Thymus (tissue), 11 donors: ENCODE measurements around the gene PAPLN. TPM values are rescaled to one million over a fixed set of nuclear protein-coding genes. Genes with fewer than 3 reads are reported as not detected.

Source experiments
- DNase-seq, 9 donors: peaks; one replicate each; pipeline ENCODE4 v3.0.0-alpha.2; 2013; ENCODE audit warnings: low spot score in 9 of 9, low read depth in 6 of 9, missing footprints in 1 of 9
- H3K27ac ChIP-seq, 2 donors: one replicate each; pipeline ENCODE4 v1.5.1; 2013; ENCODE audit warnings: control low read depth in 1 of 2, low read depth in 1 of 2, low read length in 1 of 2, mild to moderate bottlenecking in 1 of 2, moderate library complexity in 1 of 2
- H3K27me3 ChIP-seq, 2 donors: one replicate each; pipeline ENCODE4 v1.5.1; 2013; ENCODE audit warnings: low read length in 1 of 2; ENCODE audit not compliant: control insufficient read depth in 2 of 2, insufficient read depth in 1 of 2
- H3K36me3 ChIP-seq, 2 donors: one replicate each; pipeline ENCODE4 v1.5.1; 2013; ENCODE audit warnings: low read length in 1 of 2, mild to moderate bottlenecking in 1 of 2, moderate library complexity in 1 of 2; ENCODE audit not compliant: control insufficient read depth in 2 of 2, insufficient read depth in 2 of 2
- H3K4me1 ChIP-seq, 2 donors: one replicate each; pipeline ENCODE4 v1.5.1; 2013; ENCODE audit warnings: low read length in 2 of 2; ENCODE audit not compliant: control insufficient read depth in 2 of 2, insufficient read depth in 2 of 2
- H3K4me3 ChIP-seq, 2 donors: one replicate each; pipeline ENCODE4 v1.5.1; 2013; ENCODE audit warnings: low read length in 2 of 2, control low read depth in 1 of 2, mild to moderate bottlenecking in 1 of 2
- H3K9me3 ChIP-seq, 2 donors: one replicate each; pipeline ENCODE4 v1.5.1; 2013; ENCODE audit warnings: low read length in 1 of 2, mild to moderate bottlenecking in 1 of 2; ENCODE audit not compliant: control insufficient read depth in 2 of 2, insufficient read depth in 1 of 2
- WGBS: extraction: QIAGEN DNeasy Blood & Tissue Kit; methylation state at CpG from one replicate; pipeline ENCODE4 v1.1.7; 2013; 5-methylcytosine and 5-hydroxymethylcytosine counted together
- polyA plus RNA-seq: library from polyadenylated mRNA; stranded (reverse); fragments of 200-250 nt; gene quantifications from one replicate; pipeline ENCODE4 v1.2.3, GENCODE V29; 2013
- total RNA-seq: library from RNA; stranded (reverse); fragments of 120-200 nt; gene quantifications from one replicate; pipeline ENCODE4 v1.2.4, GENCODE V29; 2013
- donor health status: healthy.

The PAPLN gene
- total and polyA plus RNA-seq, 2 donors = 8.7 to 20.0 TPM

DNA sequence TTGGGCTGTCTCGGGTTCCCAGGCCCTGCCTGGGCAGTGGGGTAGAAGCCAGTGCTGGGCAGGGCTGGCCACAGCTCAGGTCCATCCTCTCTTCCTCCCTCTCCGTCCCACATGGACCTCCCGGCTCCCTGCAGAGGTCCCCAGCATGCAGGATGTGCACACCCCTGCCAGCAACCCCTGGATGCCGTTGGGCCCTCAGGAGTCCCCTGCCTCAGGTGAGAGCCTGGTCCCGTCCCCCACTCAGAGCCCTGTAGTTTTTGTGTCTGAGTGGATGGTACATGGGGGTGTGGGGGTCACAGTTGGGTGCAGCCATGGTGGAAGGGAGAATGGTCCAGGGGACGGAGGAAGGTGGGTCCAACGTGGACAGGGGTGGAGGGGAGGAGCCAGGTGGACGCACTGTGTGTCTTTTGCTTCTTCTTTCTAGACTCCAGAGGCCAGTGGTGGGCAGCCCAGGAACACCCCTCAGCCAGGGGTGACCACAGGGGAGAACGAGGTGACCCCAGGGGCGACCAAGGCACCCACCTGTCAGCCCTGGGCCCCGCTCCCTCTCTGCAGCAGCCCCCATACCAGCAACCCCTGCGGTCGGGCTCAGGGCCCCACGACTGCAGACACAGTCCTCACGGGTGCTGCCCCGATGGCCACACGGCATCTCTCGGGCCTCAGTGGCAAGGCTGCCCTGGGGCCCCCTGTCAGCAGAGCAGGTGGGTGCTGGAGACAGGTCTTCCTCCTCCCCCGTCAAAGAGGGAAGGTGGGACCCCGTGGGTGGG is 21.7 kb downstream of the PAPLN start:
- Histone ChIP-seq H3K4me3 (no peak overlapping the region), H3K4me1 (no peaks in the 10 kb centered on the region), H3K9me3 (no peaks in the 10 kb centered on the region), H3K36me3 (no peaks in the 10 kb centered on the region), H3K27me3 (no peaks in the 10 kb centered on the region), H3K27ac (no peak overlapping the region)
- DNase-seq = no peak
- 95% methylated on average over 20 of the region's 20 CpGs for WGBS

DNA sequence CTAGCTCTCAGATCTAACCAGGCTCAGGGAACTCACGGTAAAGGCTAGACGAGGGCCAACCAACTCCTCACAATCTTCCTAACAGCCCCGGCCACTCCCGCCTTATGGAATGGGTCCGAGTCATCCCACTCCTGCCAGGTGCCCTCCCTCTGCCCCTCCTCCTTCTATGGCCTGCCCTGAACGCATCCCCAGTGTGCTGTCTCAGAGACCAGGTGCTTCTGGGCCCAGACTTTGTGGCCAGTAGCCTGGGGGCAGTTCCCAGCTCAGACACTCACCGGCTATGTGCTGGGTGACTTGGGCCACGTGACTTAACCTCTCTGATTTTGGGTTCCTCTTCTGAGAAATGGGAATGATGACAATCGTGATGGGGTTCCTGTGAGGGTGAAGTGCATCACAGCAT is 22.5 kb downstream of the PAPLN start:
- 97% methylated on average over 9 of the region's 9 CpGs for WGBS
- H3K36me3 ChIP-seq = no peaks in the 10 kb centered on the region

DNA sequence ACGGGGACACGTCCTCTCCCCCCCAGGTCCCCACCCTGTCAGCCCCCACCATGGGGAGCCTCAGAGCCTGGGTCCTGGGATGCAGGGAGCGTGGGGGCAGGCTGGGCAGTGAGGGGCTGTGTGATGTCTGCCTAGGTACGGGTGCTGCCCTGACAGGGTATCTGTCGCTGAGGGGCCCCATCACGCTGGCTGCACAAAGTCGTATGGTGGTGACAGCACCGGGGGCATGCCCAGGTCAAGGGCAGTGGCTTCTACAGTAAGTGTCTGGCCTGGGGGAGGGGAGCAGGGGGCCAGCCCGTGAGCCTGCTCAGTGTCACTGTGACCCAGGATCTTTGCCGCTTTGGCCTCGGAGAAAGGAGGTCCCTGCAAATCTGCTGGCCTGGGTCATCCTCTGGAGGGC is 23.3 kb downstream of the PAPLN start:
- no peak overlapping the region for H3K4me3 ChIP-seq
- H3K27me3 ChIP-seq = no peaks in the 10 kb centered on the region
- 95% methylated on average over 11 of the region's 11 CpGs for WGBS
- no peak for DNase-seq
- H3K9me3 ChIP-seq = no peaks in the 10 kb centered on the region
- no peaks in the 10 kb centered on the region for H3K4me1 ChIP-seq
- H3K36me3 ChIP-seq = no peaks in the 10 kb centered on the region
- H3K27ac ChIP-seq = no peak overlapping the region

More for the DNA sequence above, 22.5 kb downstream of the PAPLN start:
- DNase-seq = no peak
- Histone ChIP-seq H3K4me1 (no peaks in the 10 kb centered on the region), H3K27me3 (no peaks in the 10 kb centered on the region), H3K4me3 (no peak overlapping the region), H3K9me3 (no peaks in the 10 kb centered on the region), H3K27ac (no peak overlapping the region)

DNA sequence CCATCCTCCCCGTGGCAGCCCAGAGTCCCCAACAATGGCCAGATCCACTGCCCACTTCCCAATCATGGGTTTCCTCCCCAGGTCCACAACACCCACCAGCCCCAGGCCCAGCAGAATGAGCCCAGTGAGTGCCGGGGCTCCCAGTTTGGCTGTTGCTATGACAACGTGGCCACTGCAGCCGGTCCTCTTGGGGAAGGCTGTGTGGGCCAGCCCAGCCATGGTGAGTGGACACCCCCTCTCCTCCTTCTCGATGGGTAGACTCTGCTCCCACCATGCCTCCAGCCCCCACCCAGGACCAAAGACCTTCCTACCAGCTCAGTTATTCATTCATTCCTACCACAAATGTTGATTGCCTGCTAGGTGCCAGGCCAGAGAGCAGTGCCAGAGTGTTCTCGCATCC is 23.8 kb downstream of the PAPLN start:
- no peaks in the 10 kb centered on the region for H3K9me3 ChIP-seq
- H3K27me3 ChIP-seq = no peaks in the 10 kb centered on the region
- WGBS = 93% methylated on average over 6 of the region's 6 CpGs
- no peak for DNase-seq
- H3K36me3 ChIP-seq = no peaks in the 10 kb centered on the region
- no peak overlapping the region for H3K4me3 ChIP-seq
- no peak overlapping the region for H3K27ac ChIP-seq
- no peaks in the 10 kb centered on the region for H3K4me1 ChIP-seq

DNA sequence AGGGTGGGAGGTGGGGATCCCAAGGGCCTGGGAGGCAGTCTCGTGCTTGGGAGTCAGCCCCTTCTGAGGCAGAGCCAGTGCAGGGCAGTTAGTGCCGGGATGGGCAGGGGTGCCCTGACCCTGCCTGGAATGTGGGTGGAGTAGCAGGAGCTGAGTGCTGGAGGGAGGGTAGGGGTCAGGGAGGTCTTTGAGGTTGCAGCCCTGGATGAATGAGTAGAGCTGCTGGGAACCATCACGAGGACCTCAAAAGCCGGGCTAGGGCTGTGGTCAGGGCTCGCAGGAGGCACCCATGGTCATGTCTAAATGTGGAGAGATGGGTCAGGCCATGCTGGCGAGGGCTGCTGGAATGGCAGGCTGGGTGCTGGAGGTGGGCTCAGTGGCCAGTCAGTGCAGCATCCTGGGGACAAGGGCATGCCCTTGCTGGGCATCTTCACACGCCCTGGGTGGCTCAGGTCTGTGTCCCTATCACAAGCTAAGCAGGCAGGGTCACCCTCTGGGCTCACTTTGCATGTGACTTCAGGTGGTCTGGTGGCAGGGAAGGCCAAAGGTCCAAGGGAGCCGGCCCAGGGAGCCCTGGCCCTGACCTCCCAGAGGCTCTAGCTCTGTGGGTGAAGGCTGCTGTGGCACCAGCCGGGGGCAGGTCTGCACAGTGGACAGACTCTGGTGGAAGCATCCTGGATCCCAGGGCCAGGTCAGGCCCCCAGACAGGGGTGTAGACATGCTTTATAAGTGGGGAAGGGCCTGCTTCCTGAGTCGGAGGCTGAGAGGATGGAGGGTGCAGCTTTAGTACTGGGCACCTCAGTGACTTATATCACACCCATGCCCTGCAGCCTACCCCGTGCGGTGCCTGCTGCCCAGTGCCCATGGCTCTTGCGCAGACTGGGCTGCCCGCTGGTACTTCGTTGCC is 24.5 kb downstream of the PAPLN start:
- H3K4me3 ChIP-seq = no peak overlapping the region
- no peak overlapping the region for H3K27ac ChIP-seq
- 96% methylated on average over 15 of the region's 15 CpGs for WGBS
- no peaks in the 10 kb centered on the region for H3K36me3 ChIP-seq
- H3K9me3 ChIP-seq = no peaks in the 10 kb centered on the region
- no peaks in the 10 kb centered on the region for H3K4me1 ChIP-seq
- H3K27me3 ChIP-seq = no peaks in the 10 kb centered on the region
- no peak for DNase-seq

DNA sequence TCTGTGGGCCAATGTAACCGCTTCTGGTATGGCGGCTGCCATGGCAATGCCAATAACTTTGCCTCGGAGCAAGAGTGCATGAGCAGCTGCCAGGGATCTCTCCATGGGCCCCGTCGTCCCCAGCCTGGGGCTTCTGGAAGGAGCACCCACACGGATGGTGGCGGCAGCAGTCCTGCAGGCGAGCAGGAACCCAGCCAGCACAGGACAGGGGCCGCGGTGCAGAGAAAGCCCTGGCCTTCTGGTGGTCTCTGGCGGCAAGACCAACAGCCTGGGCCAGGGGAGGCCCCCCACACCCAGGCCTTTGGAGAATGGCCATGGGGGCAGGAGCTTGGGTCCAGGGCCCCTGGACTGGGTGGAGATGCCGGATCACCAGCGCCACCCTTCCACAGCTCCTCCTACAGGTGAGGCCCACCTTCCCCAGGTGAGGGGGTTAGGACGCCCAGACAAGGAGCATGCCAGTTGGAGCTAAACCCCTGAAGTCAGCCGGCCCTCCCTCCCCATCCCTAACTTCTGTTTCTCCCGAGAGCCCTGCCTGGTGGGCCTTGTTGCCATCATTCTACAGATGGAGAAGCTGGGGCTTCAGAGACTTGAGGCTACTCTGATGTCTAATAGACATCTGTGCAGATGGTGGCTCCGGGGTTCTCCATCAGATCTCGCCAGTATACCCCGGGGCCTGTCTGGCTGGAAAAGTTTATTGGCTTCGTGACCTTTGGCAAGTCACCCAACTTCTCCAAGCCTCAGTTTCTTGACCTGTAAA is 25.3 kb downstream of the PAPLN start:
- Histone ChIP-seq H3K27me3 (no peaks in the 10 kb centered on the region), H3K36me3 (no peaks in the 10 kb centered on the region), H3K4me3 (no peak overlapping the region), H3K4me1 (no peaks in the 10 kb centered on the region), H3K9me3 (peaks cover 0 to 3% of the 10 kb centered on the region in 2 donors), H3K27ac (no peak overlapping the region)
- WGBS = 98% methylated on average over 20 of the region's 20 CpGs
- no peak for DNase-seq

DNA sequence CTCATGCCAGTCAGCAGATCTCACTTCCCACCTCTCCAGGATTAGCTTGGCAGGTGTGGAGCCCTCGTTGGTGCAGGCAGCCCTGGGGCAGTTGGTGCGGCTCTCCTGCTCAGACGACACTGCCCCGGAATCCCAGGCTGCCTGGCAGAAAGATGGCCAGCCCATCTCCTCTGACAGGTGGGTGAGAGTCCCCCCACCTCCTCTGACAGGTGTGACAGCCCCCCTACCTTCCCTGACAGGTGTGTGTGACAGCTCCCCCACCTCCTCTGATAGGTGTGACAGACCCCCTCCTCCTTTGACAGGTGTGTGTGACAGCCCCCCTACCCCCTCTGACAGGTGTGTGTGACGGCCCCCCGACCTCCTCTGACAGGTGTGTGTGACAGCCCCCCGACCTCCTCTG is 26.3 kb downstream of the PAPLN start:
- Histone ChIP-seq H3K9me3 (peaks cover 0 to 3% of the 10 kb centered on the region in 2 donors), H3K27ac (no peak overlapping the region), H3K27me3 (no peaks in the 10 kb centered on the region), H3K36me3 (no peaks in the 10 kb centered on the region), H3K4me1 (no peaks in the 10 kb centered on the region), H3K4me3 (no peak overlapping the region)
- WGBS = 90% methylated on average over 7 of the region's 7 CpGs
- DNase-seq = no peak

DNA sequence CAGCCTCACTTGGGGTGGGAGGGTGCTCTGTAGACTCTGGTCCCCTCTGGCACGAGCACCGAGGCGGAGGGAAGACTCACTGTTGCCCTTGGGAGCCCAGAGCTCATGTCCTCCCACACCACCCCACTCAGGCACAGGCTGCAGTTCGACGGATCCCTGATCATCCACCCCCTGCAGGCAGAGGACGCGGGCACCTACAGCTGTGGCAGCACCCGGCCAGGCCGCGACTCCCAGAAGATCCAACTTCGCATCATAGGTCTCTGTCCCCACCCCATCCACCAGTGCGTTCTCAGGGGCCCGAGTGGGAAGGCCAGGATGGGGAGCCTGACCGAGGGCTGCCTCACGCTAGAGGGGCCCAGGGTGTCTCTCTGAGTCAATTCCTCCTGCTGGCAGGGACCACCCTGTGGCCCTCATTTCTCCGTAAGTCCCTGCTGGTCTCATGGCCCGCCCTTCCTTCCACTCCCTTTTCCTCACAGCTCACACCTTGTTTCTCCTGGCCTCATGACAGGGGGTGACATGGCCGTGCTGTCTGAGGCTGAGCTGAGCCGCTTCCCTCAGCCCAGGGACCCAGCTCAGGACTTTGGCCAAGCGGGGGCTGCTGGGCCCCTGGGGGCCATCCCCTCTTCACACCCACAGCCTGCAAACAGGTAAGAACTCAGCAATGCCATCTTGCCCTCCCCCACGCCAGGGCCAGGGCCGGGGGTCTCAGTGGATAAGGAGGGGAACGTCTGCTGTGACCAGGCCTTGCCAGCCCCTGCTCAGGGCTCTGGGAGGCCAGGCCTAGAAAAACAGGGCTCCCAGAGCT is 27.0 kb downstream of the PAPLN start:
- no peak for DNase-seq
- no peaks in the 10 kb centered on the region for H3K4me1 ChIP-seq
- no peaks in the 10 kb centered on the region for H3K27me3 ChIP-seq
- WGBS = 97% methylated on average over 23 of the region's 23 CpGs
- no peak overlapping the region for H3K4me3 ChIP-seq
- H3K9me3 ChIP-seq = peaks cover 0 to 3% of the 10 kb centered on the region in 2 donors
- H3K27ac ChIP-seq = no peak overlapping the region
- no peaks in the 10 kb centered on the region for H3K36me3 ChIP-seq
